ENCODE measurements around the gene CD209.

- no peak for TF ChIP-seq EZH2 (IDR thresholded peaks at IDR 0.05; ENCODE audit: low read length, missing control alignments)
- no peak for TF ChIP-seq CTCF (conservative IDR thresholded peaks at IDR 0.05 in 1 of 2, IDR thresholded peaks at IDR 0.05 in 1 of 2; ENCODE audit: low read depth in 1 of 2, low read length in 2 of 2)
Measured at GRCh38 chr19:7781157-7781556, 33.8 kb upstream of the CD209 start.

All from fibroblast of lung (primary cell).